Suprapubic skin (tissue), 3 donors: ENCODE data around the gene BHMT2.

ENCODE experiments used
- EP300 ChIP-seq: sonication (generic); formaldehyde crosslinking; IDR thresholded peaks from one replicate; pipeline ENCODE4 v1.6.1; 2017; ENCODE audit warnings: antibody characterized with exemption
- POLR2A ChIP-seq, 2 donors: fragments of 450-650 bp; IDR thresholded peaks; one replicate each; pipeline ENCODE4 v1.6.1; 2017; ENCODE audit warnings: antibody characterized with exemption in 2 of 2, mild to moderate bottlenecking in 2 of 2, moderate library complexity in 2 of 2
- TF ChIP-seq, protein P1 (sequence below), 2 donors: fragments of 200-600 bp in 1 of 2; fragments of 450-650 bp in 1 of 2; sonication (generic) in 1 of 2; IDR thresholded peaks; one replicate each; pipeline ENCODE4 v1.5.1; 2016 to 2019; ENCODE audit warnings: antibody characterized with exemption in 2 of 2, mild to moderate bottlenecking in 1 of 2, moderate library complexity in 1 of 2

DNA sequence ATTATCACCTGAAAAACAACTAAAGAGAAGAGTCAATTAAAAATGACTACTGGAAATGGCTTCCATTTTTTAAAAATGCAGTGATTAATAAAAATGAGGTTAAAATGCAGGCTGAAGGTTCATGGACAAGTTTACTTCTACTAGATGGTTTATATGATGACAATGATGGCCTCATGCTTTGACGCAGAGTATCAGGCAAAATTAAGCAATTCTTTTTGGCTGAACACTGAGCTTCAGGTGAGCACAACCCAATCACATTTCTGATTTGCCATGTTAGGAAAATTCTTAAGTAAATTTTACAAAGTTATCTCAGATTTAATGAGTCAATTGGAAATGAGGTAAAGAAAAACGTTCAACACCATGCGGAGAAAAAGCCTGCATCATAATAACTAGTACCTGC is 22.4 kb upstream of the BHMT2 start:
- TF ChIP-seq, protein P1, sequence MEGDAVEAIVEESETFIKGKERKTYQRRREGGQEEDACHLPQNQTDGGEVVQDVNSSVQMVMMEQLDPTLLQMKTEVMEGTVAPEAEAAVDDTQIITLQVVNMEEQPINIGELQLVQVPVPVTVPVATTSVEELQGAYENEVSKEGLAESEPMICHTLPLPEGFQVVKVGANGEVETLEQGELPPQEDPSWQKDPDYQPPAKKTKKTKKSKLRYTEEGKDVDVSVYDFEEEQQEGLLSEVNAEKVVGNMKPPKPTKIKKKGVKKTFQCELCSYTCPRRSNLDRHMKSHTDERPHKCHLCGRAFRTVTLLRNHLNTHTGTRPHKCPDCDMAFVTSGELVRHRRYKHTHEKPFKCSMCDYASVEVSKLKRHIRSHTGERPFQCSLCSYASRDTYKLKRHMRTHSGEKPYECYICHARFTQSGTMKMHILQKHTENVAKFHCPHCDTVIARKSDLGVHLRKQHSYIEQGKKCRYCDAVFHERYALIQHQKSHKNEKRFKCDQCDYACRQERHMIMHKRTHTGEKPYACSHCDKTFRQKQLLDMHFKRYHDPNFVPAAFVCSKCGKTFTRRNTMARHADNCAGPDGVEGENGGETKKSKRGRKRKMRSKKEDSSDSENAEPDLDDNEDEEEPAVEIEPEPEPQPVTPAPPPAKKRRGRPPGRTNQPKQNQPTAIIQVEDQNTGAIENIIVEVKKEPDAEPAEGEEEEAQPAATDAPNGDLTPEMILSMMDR (IDR thresholded peaks at IDR 0.05), result no peak
- no peak for TF ChIP-seq EP300
- TF ChIP-seq POLR2A (IDR thresholded peaks at IDR 0.05), result no peak
